ENCODE data around the gene TRPM3.

DNA sequence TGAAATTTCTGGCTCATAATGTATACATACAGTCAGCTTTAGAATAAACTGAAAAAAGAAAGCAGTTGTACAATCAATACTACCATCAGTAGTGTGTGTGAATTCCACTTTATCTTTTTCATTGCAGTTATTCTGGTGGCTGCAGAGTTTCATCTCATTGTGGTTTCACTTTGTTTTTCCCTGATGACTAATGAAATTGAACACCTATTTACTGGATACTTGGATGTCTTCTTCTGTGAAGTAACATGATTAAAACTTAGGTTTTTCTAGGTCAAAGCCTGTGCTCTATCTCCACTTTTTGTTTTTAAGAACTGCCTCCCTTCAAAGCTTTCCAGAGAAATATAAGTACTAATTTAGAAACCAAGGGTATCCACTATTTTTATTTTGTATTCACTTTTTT, 174.3 kb downstream of the TRPM3 start:
- TF ChIP-seq, protein P1, sequence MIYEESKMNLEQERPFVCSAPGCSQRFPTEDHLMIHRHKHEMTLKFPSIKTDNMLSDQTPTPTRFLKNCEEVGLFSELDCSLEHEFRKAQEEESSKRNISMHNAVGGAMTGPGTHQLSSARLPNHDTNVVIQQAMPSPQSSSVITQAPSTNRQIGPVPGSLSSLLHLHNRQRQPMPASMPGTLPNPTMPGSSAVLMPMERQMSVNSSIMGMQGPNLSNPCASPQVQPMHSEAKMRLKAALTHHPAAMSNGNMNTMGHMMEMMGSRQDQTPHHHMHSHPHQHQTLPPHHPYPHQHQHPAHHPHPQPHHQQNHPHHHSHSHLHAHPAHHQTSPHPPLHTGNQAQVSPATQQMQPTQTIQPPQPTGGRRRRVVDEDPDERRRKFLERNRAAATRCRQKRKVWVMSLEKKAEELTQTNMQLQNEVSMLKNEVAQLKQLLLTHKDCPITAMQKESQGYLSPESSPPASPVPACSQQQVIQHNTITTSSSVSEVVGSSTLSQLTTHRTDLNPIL (CRISPR knock-in tag; IDR thresholded peaks at IDR 0.05; ENCODE audit: low read depth), result no peak
- TF ChIP-seq, protein P2, sequence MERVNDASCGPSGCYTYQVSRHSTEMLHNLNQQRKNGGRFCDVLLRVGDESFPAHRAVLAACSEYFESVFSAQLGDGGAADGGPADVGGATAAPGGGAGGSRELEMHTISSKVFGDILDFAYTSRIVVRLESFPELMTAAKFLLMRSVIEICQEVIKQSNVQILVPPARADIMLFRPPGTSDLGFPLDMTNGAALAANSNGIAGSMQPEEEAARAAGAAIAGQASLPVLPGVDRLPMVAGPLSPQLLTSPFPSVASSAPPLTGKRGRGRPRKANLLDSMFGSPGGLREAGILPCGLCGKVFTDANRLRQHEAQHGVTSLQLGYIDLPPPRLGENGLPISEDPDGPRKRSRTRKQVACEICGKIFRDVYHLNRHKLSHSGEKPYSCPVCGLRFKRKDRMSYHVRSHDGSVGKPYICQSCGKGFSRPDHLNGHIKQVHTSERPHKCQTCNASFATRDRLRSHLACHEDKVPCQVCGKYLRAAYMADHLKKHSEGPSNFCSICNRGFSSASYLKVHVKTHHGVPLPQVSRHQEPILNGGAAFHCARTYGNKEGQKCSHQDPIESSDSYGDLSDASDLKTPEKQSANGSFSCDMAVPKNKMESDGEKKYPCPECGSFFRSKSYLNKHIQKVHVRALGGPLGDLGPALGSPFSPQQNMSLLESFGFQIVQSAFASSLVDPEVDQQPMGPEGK (CRISPR knock-in tag; IDR thresholded peaks at IDR 0.05; ENCODE audit: borderline replicate concordance), result no peak
- TF ChIP-seq ISL1 (CRISPR knock-in tag; IDR thresholded peaks at IDR 0.05) (no peak), ZC3H10 (CRISPR knock-in tag; IDR thresholded peaks at IDR 0.05) (no peak), SNAI2 (CRISPR knock-in tag; IDR thresholded peaks at IDR 0.05) (no peak)
- TF ChIP-seq, protein P3, sequence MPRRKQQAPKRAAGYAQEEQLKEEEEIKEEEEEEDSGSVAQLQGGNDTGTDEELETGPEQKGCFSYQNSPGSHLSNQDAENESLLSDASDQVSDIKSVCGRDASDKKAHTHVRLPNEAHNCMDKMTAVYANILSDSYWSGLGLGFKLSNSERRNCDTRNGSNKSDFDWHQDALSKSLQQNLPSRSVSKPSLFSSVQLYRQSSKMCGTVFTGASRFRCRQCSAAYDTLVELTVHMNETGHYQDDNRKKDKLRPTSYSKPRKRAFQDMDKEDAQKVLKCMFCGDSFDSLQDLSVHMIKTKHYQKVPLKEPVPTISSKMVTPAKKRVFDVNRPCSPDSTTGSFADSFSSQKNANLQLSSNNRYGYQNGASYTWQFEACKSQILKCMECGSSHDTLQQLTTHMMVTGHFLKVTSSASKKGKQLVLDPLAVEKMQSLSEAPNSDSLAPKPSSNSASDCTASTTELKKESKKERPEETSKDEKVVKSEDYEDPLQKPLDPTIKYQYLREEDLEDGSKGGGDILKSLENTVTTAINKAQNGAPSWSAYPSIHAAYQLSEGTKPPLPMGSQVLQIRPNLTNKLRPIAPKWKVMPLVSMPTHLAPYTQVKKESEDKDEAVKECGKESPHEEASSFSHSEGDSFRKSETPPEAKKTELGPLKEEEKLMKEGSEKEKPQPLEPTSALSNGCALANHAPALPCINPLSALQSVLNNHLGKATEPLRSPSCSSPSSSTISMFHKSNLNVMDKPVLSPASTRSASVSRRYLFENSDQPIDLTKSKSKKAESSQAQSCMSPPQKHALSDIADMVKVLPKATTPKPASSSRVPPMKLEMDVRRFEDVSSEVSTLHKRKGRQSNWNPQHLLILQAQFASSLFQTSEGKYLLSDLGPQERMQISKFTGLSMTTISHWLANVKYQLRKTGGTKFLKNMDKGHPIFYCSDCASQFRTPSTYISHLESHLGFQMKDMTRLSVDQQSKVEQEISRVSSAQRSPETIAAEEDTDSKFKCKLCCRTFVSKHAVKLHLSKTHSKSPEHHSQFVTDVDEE (CRISPR knock-in tag; IDR thresholded peaks at IDR 0.05), result no peak

Measured in SK-N-SH treated with all-trans-retinoic acid at 6 μM for 48 hours (cell line).